HAP-1 (cell line): ENCODE results near the gene FEN1.

Source experiments
- DNase-seq, 2 experiments: peaks; one replicate each; pipeline ENCODE4 v3.0.0-alpha.2; 2016 to 2020; ENCODE audit warnings: low spot score in 2 of 2
- H3K27me3 ChIP-seq: fragments of 250-450 bp; sonication (Bioruptor Pico); 2 replicates; pipeline ENCODE4 v1.5.1; 2020; ENCODE audit warnings: low read depth, mild to moderate bottlenecking, moderate library complexity
- H3K36me3 ChIP-seq: fragments of 250-450 bp; sonication (Bioruptor Pico); replicated peaks from 2 replicates; pipeline ENCODE4 v1.5.1; 2020; ENCODE audit warnings: mild to moderate bottlenecking
- H3K4me1 ChIP-seq: fragments of 250-450 bp; sonication (Bioruptor Pico); 2 replicates; pipeline ENCODE4 v1.5.1; 2020; ENCODE audit warnings: mild to moderate bottlenecking
- H3K4me3 ChIP-seq: fragments of 250-450 bp; sonication (Bioruptor Pico); 2 replicates; pipeline ENCODE4 v1.5.1; 2020; ENCODE audit warnings: mild to moderate bottlenecking, moderate library complexity
- H3K9me3 ChIP-seq: fragments of 250-450 bp; sonication (Bioruptor Pico); 2 replicates; pipeline ENCODE4 v1.5.1; 2020; ENCODE audit warnings: mild to moderate bottlenecking, moderate library complexity
- in situ Hi-C: fragments of 300-500 bp; cut with MboI; formaldehyde crosslinking; loops from 3 replicates; pipeline ENCODE4 v1.14.3; 2020; ENCODE audit warnings: low sequenced_read_pairs, inconsistent platforms, mixed read lengths

FEN1 gene

GRCh38 chr11:61820174-61820573 lies 27.5 kb downstream of the FEN1 start:
- Histone ChIP-seq H3K4me1 (peaks cover 10% of the 10 kb centered on the region), H3K4me3 (no peak overlapping the region), H3K36me3 (no peaks in the 10 kb centered on the region; the same call in 1 of the 2 replicates), H3K9me3 (no peaks in the 10 kb centered on the region), H3K27me3 (no peaks in the 10 kb centered on the region)
- DNase-seq, result peak in 1 of 2 experiments; percentile 25
- in situ Hi-C loops, result no loop called here

- in situ Hi-C loops, result no loop called here
- peak in 1 of 2 experiments; percentile 17 for DNase-seq
These were observed 34.3 kb downstream of the FEN1 start for GRCh38 chr11:61826930-61827570.

GRCh38 chr11:61827571-61828378 lies 35.1 kb downstream of the FEN1 start, which contains the start of gene FADS2:
Gene FADS2 (plus strand): TSS chr11:61828300. CDS start chr11:61828391, 91 bp downstream.
- in situ Hi-C loops, result no loop called here
- DNase-seq, result peak; percentile 94 to 98
- no peaks in the 10 kb centered on the region for H3K27me3 ChIP-seq
- H3K4me1 ChIP-seq, result peaks cover 17% of the 10 kb centered on the region
- H3K36me3 ChIP-seq, result peaks cover 6% of the 10 kb centered on the region; the same call in 1 of the 2 replicates
- H3K9me3 ChIP-seq, result no peaks in the 10 kb centered on the region
- H3K4me3 ChIP-seq, result peak within 1 kb of the TSS; percentile 74

More at GRCh38 chr11:61826930-61827570, 34.3 kb downstream of the FEN1 start:
- no peaks in the 10 kb centered on the region for H3K9me3 ChIP-seq
- H3K4me3 ChIP-seq, result peak overlapping the region; percentile 74
- H3K4me1 ChIP-seq, result peaks cover 17% of the 10 kb centered on the region
- peaks cover 3% of the 10 kb centered on the region; the same call in 1 of the 2 replicates for H3K36me3 ChIP-seq
- H3K27me3 ChIP-seq, result no peaks in the 10 kb centered on the region

GRCh38 chr11:61828379-61828628 lies 35.6 kb downstream of the FEN1 start:
- in situ Hi-C loops, result no loop called here
- Histone ChIP-seq H3K4me3 (peak overlapping the region; percentile 74), H3K4me1 (peaks cover 17% of the 10 kb centered on the region), H3K27me3 (no peaks in the 10 kb centered on the region), H3K36me3 (peaks cover 6% of the 10 kb centered on the region; the same call in 1 of the 2 replicates), H3K9me3 (no peaks in the 10 kb centered on the region)
- DNase-seq, result no peak

- Histone ChIP-seq H3K36me3 (peaks cover 10% of the 10 kb centered on the region; the same call in 1 of the 2 replicates), H3K4me1 (peaks cover 17% of the 10 kb centered on the region), H3K9me3 (no peaks in the 10 kb centered on the region), H3K27me3 (no peaks in the 10 kb centered on the region), H3K4me3 (peak overlapping the region; percentile 74)
- in situ Hi-C loops, result no loop called here
- peak; percentile 37 to 64 for DNase-seq
These were observed 36.1 kb downstream of the FEN1 start for GRCh38 chr11:61828629-61829407.

GRCh38 chr11:61829806-61830205 lies 37.1 kb downstream of the FEN1 start:
- no peaks in the 10 kb centered on the region for H3K27me3 ChIP-seq
- H3K4me3 ChIP-seq, result peak overlapping the region; percentile 74
- no peaks in the 10 kb centered on the region for H3K9me3 ChIP-seq
- peaks cover 21% of the 10 kb centered on the region for H3K4me1 ChIP-seq
- in situ Hi-C loops, result no loop called here
- no peak for DNase-seq
- H3K36me3 ChIP-seq, result peaks cover 14% of the 10 kb centered on the region; the same call in 1 of the 2 replicates

- in situ Hi-C loops, result no loop called here
- Histone ChIP-seq H3K9me3 (no peaks in the 10 kb centered on the region), H3K4me1 (peaks cover 21% of the 10 kb centered on the region), H3K4me3 (peak overlapping the region; percentile 74), H3K36me3 (peaks cover 14% of the 10 kb centered on the region; the same call in 1 of the 2 replicates), H3K27me3 (no peaks in the 10 kb centered on the region)
- DNase-seq, result no peak
These were observed 37.8 kb downstream of the FEN1 start for GRCh38 chr11:61830237-61831105.

GRCh38 chr11:61832207-61832606 lies 39.5 kb downstream of the FEN1 start:
- peaks cover 19% of the 10 kb centered on the region for H3K36me3 ChIP-seq
- H3K27me3 ChIP-seq, result no peaks in the 10 kb centered on the region
- H3K4me3 ChIP-seq, result no peak overlapping the region
- in situ Hi-C loops, result no loop called here
- H3K4me1 ChIP-seq, result peaks cover 16% of the 10 kb centered on the region
- H3K9me3 ChIP-seq, result no peaks in the 10 kb centered on the region
- no peak for DNase-seq

- H3K27me3 ChIP-seq, result no peaks in the 10 kb centered on the region
- peaks cover 15% of the 10 kb centered on the region for H3K4me1 ChIP-seq
- in situ Hi-C loops, result no loop called here
- peaks cover 24% of the 10 kb centered on the region for H3K36me3 ChIP-seq
- H3K9me3 ChIP-seq, result no peaks in the 10 kb centered on the region
- no peak overlapping the region for H3K4me3 ChIP-seq
- DNase-seq, result no peak
These were observed 40.0 kb downstream of the FEN1 start for GRCh38 chr11:61832754-61833153.

GRCh38 chr11:61833471-61833870 lies 40.8 kb downstream of the FEN1 start:
- Histone ChIP-seq H3K27me3 (no peaks in the 10 kb centered on the region), H3K4me3 (no peak overlapping the region), H3K36me3 (peaks cover 27% of the 10 kb centered on the region), H3K9me3 (no peaks in the 10 kb centered on the region), H3K4me1 (peaks cover 15% of the 10 kb centered on the region)
- in situ Hi-C loops, result no loop called here
- no peak for DNase-seq

GRCh38 chr11:61833926-61834277 lies 41.2 kb downstream of the FEN1 start:
- in situ Hi-C loops, result no loop called here
- Histone ChIP-seq H3K27me3 (no peaks in the 10 kb centered on the region), H3K4me1 (peaks cover 15% of the 10 kb centered on the region), H3K4me3 (no peak overlapping the region), H3K9me3 (no peaks in the 10 kb centered on the region), H3K36me3 (peaks cover 31% of the 10 kb centered on the region)
- DNase-seq, result no peak

GRCh38 chr11:61834278-61835048 lies 41.8 kb downstream of the FEN1 start:
- Histone ChIP-seq H3K27me3 (no peaks in the 10 kb centered on the region), H3K4me3 (no peak overlapping the region), H3K9me3 (no peaks in the 10 kb centered on the region), H3K36me3 (peaks cover 36% of the 10 kb centered on the region), H3K4me1 (peaks cover 15% of the 10 kb centered on the region)
- in situ Hi-C loops, result no loop called here
- DNase-seq, result peak in 1 of 2 experiments; percentile 57
